Panc1 (cell line): ENCODE measurements around the gene CDK6. TPM values are rescaled to one million over a fixed set of nuclear protein-coding genes. Genes with fewer than 3 reads are reported as not detected.

Source experiments
- ATAC-seq: fragments of 200-7000 bp; cut with Tn5 transposase; 2 replicates; pipeline ENCODE4 v1.9.1; 2020; ENCODE audit warnings: mild to moderate bottlenecking, moderate library complexity
- BruUV-seq: library from RNA; stranded (reverse); fragments of 400-500 nt; replicated peaks from 2 replicates; lab custom pipeline; 2021; lab: Mats Ljungman, UMichigan
- CTCF ChIA-PET: fragments of 300-600 bp; sonication (Branson Sonifier 250); formaldehyde crosslinking; loops from one replicate; lab custom pipeline; 2022; ENCODE audit warnings: antibody characterized with exemption; lab: Charles Lee
- POLR2A ChIA-PET: fragments of 300-600 bp; sonication (Branson Sonifier 250); formaldehyde crosslinking; loops from one replicate; lab custom pipeline; 2022; ENCODE audit warnings: antibody characterized with exemption; lab: Charles Lee
- DNase-seq: peaks from one replicate; pipeline ENCODE4 v3.0.0-alpha.2; 2010; ENCODE audit warnings: low read depth, low spot score
- H3K27ac ChIP-seq: 2 replicates; pipeline ENCODE4 v1.5.1; 2011; ENCODE audit warnings: mild to moderate bottlenecking, low read length, inconsistent platforms
- H3K27me3 ChIP-seq: fragments of 200-500 bp; sonication (Bioruptor generic); 2 replicates; pipeline ENCODE4 v1.6.0; 2014; ENCODE audit warnings: low read length, inconsistent platforms; ENCODE audit not compliant: control insufficient read depth, insufficient read depth
- H3K36me3 ChIP-seq: fragments of 200-500 bp; sonication (Bioruptor generic); 2 replicates; pipeline ENCODE4 v1.5.1; 2014; ENCODE audit warnings: inconsistent platforms, mild to moderate bottlenecking, low read length, moderate library complexity; ENCODE audit not compliant: control insufficient read depth, insufficient read depth
- H3K4me1 ChIP-seq: 2 replicates; pipeline ENCODE4 v1.5.1; 2011; ENCODE audit warnings: inconsistent platforms, mild to moderate bottlenecking, low read length, moderate library complexity; ENCODE audit not compliant: control insufficient read depth, insufficient read depth
- H3K4me3 ChIP-seq, 2 experiments: 2 replicates each; pipeline ENCODE4 v1.5.1; 2011 to 2012; ENCODE audit warnings: low read depth in 2 of 2, low read length in 2 of 2, mild to moderate bottlenecking in 2 of 2, inconsistent platforms in 1 of 2, moderate library complexity in 1 of 2
- H3K9me3 ChIP-seq: fragments of 200-500 bp; sonication (Bioruptor generic); 2 replicates; pipeline ENCODE4 v1.5.1; 2014; ENCODE audit warnings: low read depth, mild to moderate bottlenecking, inconsistent platforms, low read length, moderate library complexity; ENCODE audit not compliant: control insufficient read depth, insufficient read depth
- POLR2AphosphoS5 ChIP-seq: IDR thresholded peaks from 2 replicates; pipeline ENCODE4 v1.6.1; 2012; ENCODE audit warnings: mild to moderate bottlenecking, low read depth, low read length, moderate library complexity
- SIN3A ChIP-seq: IDR thresholded peaks from 2 replicates; pipeline ENCODE4 v1.6.1; 2012; ENCODE audit warnings: low read depth, mild to moderate bottlenecking, low read length, moderate library complexity, borderline replicate concordance; ENCODE audit not compliant: insufficient read depth
- TCF7L2 ChIP-seq: IDR thresholded peaks from 2 replicates; pipeline ENCODE4 v1.6.1; 2011; ENCODE audit warnings: mild to moderate bottlenecking, low read depth, low read length, inconsistent platforms
- in situ Hi-C: cut with HindIII; loops from 2 replicates; pipeline ENCODE4 v1.10.0; 2016; ENCODE audit warnings: low sequenced_read_pairs, low pct_unique_long_range_greater_than_20kb
- intact Hi-C: fragments of 100-400 bp; cut with micrococcal nuclease; formaldehyde crosslinking; loops from one replicate; pipeline ENCODE4 v1.10.0; 2022; ENCODE audit not compliant: unreplicated experiment
- total RNA-seq: library from RNA; stranded (reverse); gene quantifications from one replicate; pipeline ENCODE4 v1.2.1, GENCODE V29; 2021; ENCODE audit not compliant: unreplicated experiment
- TF ChIP-seq, protein P1 (sequence below): fragments of 450-650 bp; IDR thresholded peaks from 2 replicates; pipeline ENCODE4 v1.5.1; 2017; ENCODE audit warnings: mild to moderate bottlenecking
- TF ChIP-seq, protein P2 (sequence below), 2 experiments: IDR thresholded peaks; 2 replicates each; pipeline ENCODE4 v1.6.1; 2011 to 2012; ENCODE audit warnings: low read depth in 2 of 2, control low read depth in 1 of 2, low read length in 1 of 2, mild to moderate bottlenecking in 1 of 2, moderate library complexity in 1 of 2; ENCODE audit not compliant: insufficient read depth in 1 of 2

CDK6 gene
- total RNA-seq, 1 experiment from 2014 or later: 57.4 TPM

DNA sequence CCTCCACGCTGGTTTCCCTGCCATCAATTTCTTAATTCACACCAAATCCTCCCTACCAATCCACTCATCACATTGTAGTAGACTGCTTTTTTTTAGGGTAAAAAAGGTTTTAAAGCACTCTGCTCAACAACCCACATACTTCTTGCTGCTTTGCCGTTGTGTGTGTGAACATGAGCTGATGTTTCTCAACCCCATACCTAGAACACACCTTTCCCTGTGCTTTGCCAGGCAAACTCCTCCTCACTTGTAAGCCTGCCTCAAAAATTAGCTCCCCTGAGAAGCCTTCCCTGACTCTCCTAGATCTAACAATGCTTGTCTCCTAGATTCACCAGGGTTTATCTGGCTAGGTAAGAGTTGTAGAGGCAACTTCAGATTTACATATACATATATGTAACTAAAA lies 127.2 kb downstream of the CDK6 start:
- intact Hi-C loops: no loop called here
- Histone ChIP-seq H3K9me3 (peaks cover 27% of the 10 kb centered on the region; the same call in 1 of the 2 replicates), H3K27ac (peak overlapping the region; percentile 37; the same call in 1 of the 2 replicates), H3K4me1 (no peaks in the 10 kb centered on the region), H3K27me3 (no peaks in the 10 kb centered on the region), H3K36me3 (no peaks in the 10 kb centered on the region), H3K4me3 (no peak overlapping the region)
- in situ Hi-C loops: no loop called here
- ChIA-PET POLR2A (no interaction called here), CTCF (no interaction called here)
- TF ChIP-seq POLR2AphosphoS5 (no peak), SIN3A (no peak), TCF7L2 (no peak)
- TF ChIP-seq, protein P1, sequence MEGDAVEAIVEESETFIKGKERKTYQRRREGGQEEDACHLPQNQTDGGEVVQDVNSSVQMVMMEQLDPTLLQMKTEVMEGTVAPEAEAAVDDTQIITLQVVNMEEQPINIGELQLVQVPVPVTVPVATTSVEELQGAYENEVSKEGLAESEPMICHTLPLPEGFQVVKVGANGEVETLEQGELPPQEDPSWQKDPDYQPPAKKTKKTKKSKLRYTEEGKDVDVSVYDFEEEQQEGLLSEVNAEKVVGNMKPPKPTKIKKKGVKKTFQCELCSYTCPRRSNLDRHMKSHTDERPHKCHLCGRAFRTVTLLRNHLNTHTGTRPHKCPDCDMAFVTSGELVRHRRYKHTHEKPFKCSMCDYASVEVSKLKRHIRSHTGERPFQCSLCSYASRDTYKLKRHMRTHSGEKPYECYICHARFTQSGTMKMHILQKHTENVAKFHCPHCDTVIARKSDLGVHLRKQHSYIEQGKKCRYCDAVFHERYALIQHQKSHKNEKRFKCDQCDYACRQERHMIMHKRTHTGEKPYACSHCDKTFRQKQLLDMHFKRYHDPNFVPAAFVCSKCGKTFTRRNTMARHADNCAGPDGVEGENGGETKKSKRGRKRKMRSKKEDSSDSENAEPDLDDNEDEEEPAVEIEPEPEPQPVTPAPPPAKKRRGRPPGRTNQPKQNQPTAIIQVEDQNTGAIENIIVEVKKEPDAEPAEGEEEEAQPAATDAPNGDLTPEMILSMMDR: no peak
- TF ChIP-seq, protein P2, sequence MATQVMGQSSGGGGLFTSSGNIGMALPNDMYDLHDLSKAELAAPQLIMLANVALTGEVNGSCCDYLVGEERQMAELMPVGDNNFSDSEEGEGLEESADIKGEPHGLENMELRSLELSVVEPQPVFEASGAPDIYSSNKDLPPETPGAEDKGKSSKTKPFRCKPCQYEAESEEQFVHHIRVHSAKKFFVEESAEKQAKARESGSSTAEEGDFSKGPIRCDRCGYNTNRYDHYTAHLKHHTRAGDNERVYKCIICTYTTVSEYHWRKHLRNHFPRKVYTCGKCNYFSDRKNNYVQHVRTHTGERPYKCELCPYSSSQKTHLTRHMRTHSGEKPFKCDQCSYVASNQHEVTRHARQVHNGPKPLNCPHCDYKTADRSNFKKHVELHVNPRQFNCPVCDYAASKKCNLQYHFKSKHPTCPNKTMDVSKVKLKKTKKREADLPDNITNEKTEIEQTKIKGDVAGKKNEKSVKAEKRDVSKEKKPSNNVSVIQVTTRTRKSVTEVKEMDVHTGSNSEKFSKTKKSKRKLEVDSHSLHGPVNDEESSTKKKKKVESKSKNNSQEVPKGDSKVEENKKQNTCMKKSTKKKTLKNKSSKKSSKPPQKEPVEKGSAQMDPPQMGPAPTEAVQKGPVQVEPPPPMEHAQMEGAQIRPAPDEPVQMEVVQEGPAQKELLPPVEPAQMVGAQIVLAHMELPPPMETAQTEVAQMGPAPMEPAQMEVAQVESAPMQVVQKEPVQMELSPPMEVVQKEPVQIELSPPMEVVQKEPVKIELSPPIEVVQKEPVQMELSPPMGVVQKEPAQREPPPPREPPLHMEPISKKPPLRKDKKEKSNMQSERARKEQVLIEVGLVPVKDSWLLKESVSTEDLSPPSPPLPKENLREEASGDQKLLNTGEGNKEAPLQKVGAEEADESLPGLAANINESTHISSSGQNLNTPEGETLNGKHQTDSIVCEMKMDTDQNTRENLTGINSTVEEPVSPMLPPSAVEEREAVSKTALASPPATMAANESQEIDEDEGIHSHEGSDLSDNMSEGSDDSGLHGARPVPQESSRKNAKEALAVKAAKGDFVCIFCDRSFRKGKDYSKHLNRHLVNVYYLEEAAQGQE (IDR thresholded peaks at IDR 0.05; ENCODE audit: insufficient read depth in 1 of 2, low read depth in 2 of 2, low read length in 1 of 2): no peak
- ATAC-seq (no peak), DNase-seq (no peak)
- no TSS peak for BruUV-seq

DNA sequence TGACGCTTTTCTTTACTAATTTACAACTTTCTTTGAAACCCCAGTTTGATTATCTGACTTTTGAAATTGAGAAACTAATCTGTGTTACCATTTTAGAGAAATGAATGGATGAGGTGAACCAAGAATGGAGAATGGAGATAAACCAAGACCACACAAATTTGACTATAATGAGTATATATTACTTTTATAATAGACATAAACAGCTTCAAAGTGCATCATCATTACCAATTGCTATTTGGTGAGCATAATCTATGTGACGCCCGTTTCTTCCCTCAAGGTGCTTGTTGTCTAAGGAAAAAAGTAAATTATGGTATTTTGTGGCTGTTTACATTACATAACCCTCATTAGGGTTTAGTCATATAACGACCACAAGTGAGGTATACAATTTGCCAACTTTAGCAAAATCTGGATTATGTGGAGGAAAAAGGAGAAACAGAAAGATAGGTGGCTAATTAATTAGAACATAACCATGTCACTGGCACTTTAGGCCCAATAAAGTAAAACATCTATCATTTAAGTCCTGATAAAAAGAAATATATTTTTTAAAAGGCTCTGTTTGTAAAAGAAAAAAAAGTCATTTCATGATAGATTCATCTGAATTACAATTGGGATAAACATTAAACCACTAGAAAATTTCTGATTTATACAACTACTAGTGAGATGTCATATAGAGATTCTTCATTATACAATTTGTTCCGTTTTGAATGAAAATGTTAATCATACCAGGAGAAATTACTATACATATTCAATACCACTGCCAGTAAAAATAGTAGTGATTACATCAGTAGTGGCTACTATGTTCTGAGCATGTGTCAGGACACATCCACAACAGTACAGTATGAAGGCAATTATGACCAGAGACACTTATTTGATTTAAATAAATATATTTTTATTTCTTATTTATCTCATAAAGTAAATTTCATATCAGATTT lies 128.0 kb downstream of the CDK6 start:
- intact Hi-C loops: no loop called here
- in situ Hi-C loops: no loop called here
- DNase-seq (no peak), ATAC-seq (no peak)
- H3K4me3 ChIP-seq: no peak overlapping the region
- H3K4me1 ChIP-seq: no peaks in the 10 kb centered on the region
- peaks cover 27% of the 10 kb centered on the region; the same call in 1 of the 2 replicates for H3K9me3 ChIP-seq
- TF ChIP-seq, protein P2 (IDR thresholded peaks at IDR 0.05; ENCODE audit: insufficient read depth in 1 of 2, low read depth in 2 of 2, low read length in 1 of 2): no peak
- TF ChIP-seq TCF7L2: no peak
- no peak for TF ChIP-seq SIN3A
- no peak for TF ChIP-seq POLR2AphosphoS5
- TF ChIP-seq, protein P1: no peak
- ChIA-PET CTCF (no interaction called here), POLR2A (no interaction called here)
- no peaks in the 10 kb centered on the region for H3K36me3 ChIP-seq
- no peak overlapping the region for H3K27ac ChIP-seq
- no TSS peak for BruUV-seq
- H3K27me3 ChIP-seq: no peaks in the 10 kb centered on the region
